Neutrophil (primary cell): ENCODE measurements around the gene ZNF385D.

ENCODE experiments used
- H3K27ac ChIP-seq: fragments of 200-600 bp; sonication (generic); 2 replicates; pipeline ENCODE4 v1.5.1; 2016; ENCODE audit warnings: mild to moderate bottlenecking, moderate library complexity
- H3K27me3 ChIP-seq: fragments of 200-600 bp; sonication (generic); 2 replicates; pipeline ENCODE4 v1.6.0; 2016; ENCODE audit warnings: mild to moderate bottlenecking
- H3K36me3 ChIP-seq: fragments of 200-600 bp; sonication (generic); 2 replicates; pipeline ENCODE4 v1.5.1; 2017
- H3K4me1 ChIP-seq, 2 experiments: fragments of 200-600 bp in 1 of 2; sonication (generic) in 1 of 2; 1 replicate in 1 of 2; 2 replicates in 1 of 2; pipeline versions ENCODE4 v1.5.1 to v1.6.1; 2013 to 2016; ENCODE audit warnings: low read depth in 1 of 2, low read length in 1 of 2, mild to moderate bottlenecking in 1 of 2, moderate library complexity in 1 of 2; ENCODE audit not compliant: control insufficient read depth in 1 of 2, insufficient read depth in 1 of 2
- H3K4me3 ChIP-seq, 2 experiments: fragments of 200-600 bp in 1 of 2; sonication (generic) in 1 of 2; 1 replicate in 1 of 2; 2 replicates in 1 of 2; pipeline ENCODE4 v1.5.1; 2013 to 2016; ENCODE audit warnings: low read depth in 1 of 2, low read length in 1 of 2, mild to moderate bottlenecking in 1 of 2, moderate library complexity in 1 of 2
- H3K9me3 ChIP-seq: fragments of 200-600 bp; sonication (generic); 2 replicates; pipeline ENCODE4 v1.5.1; 2016
- CTCF ChIP-seq: fragments of 200-600 bp; sonication (generic); IDR thresholded peaks from 2 replicates; pipeline ENCODE4 v1.5.1; 2016; ENCODE audit warnings: antibody characterized with exemption

The ZNF385D gene

GRCh38 chr3:21642433-21642832 lies 108.6 kb downstream of the ZNF385D start:
- Histone ChIP-seq H3K27ac (no peak overlapping the region), H3K27me3 (no peaks in the 10 kb centered on the region), H3K9me3 (no peaks in the 10 kb centered on the region), H3K4me1 (no peaks in the 10 kb centered on the region), H3K4me3 (no peak overlapping the region), H3K36me3 (no peaks in the 10 kb centered on the region)
- TF ChIP-seq CTCF = no peak

- TF ChIP-seq CTCF = no peak
- H3K27me3 ChIP-seq = no peaks in the 10 kb centered on the region
- no peak overlapping the region for H3K4me3 ChIP-seq
- H3K27ac ChIP-seq = no peak overlapping the region
- no peaks in the 10 kb centered on the region for H3K36me3 ChIP-seq
- no peaks in the 10 kb centered on the region for H3K9me3 ChIP-seq
- H3K4me1 ChIP-seq = no peaks in the 10 kb centered on the region
Measured at GRCh38 chr3:21641959-21642358, 109.1 kb downstream of the ZNF385D start.

- no peaks in the 10 kb centered on the region for H3K4me1 ChIP-seq
- no peak for TF ChIP-seq CTCF
Measured at GRCh38 chr3:21638488-21638887, 112.5 kb downstream of the ZNF385D start.

GRCh38 chr3:21634112-21634511 lies 116.9 kb downstream of the ZNF385D start:
- Histone ChIP-seq H3K4me1 (no peaks in the 10 kb centered on the region), H3K27ac (no peak overlapping the region), H3K27me3 (no peaks in the 10 kb centered on the region), H3K36me3 (no peaks in the 10 kb centered on the region), H3K9me3 (no peaks in the 10 kb centered on the region), H3K4me3 (no peak overlapping the region)
- TF ChIP-seq CTCF = no peak

More at GRCh38 chr3:21638488-21638887, 112.5 kb downstream of the ZNF385D start:
- Histone ChIP-seq H3K4me3 (no peak overlapping the region), H3K27me3 (no peaks in the 10 kb centered on the region), H3K36me3 (no peaks in the 10 kb centered on the region), H3K27ac (no peak overlapping the region), H3K9me3 (no peaks in the 10 kb centered on the region)

GRCh38 chr3:21624524-21624923 lies 126.5 kb downstream of the ZNF385D start:
- no peak overlapping the region for H3K27ac ChIP-seq
- no peaks in the 10 kb centered on the region for H3K4me1 ChIP-seq
- no peak for TF ChIP-seq CTCF
- no peaks in the 10 kb centered on the region for H3K27me3 ChIP-seq
- no peaks in the 10 kb centered on the region for H3K9me3 ChIP-seq
- no peak overlapping the region for H3K4me3 ChIP-seq
- no peaks in the 10 kb centered on the region for H3K36me3 ChIP-seq

- Histone ChIP-seq H3K9me3 (no peaks in the 10 kb centered on the region), H3K36me3 (no peaks in the 10 kb centered on the region), H3K27me3 (no peaks in the 10 kb centered on the region), H3K4me1 (no peaks in the 10 kb centered on the region), H3K4me3 (no peak overlapping the region), H3K27ac (no peak overlapping the region)
- no peak for TF ChIP-seq CTCF
Measured at GRCh38 chr3:21621181-21621651, 129.8 kb downstream of the ZNF385D start.
